ENCODE results near the gene MAGI2.

The MAGI2 gene

DNA sequence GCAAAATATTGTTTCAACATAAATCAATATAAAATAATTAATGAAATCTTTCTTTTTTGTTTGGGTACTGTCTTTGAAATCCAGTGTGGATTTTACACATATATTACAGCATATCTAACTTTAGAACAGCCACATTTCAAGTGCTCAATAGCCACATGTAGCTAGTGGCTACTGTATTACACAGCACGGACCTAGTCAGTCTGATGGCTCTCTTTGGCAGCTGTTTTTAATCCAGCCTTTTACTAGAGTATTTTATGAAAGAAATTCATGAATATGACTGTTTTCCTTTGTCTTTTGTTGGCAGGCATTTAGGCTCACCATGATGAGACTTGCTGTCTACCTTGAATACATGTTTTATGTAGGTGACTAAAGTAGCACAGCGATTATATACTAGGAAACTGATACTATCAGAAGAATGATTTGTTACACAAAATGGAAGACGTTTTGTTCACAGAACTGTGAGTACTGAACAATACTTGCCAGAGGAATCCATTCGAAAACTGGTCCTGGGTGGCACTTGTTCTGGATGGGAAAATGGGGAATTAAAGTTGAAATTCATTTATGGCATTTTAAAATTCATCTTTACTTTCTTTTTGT, 1268.2 kb downstream of the MAGI2 start:
- POLR2A ChIA-PET, result no interaction called here
- TF ChIP-seq, protein P1, sequence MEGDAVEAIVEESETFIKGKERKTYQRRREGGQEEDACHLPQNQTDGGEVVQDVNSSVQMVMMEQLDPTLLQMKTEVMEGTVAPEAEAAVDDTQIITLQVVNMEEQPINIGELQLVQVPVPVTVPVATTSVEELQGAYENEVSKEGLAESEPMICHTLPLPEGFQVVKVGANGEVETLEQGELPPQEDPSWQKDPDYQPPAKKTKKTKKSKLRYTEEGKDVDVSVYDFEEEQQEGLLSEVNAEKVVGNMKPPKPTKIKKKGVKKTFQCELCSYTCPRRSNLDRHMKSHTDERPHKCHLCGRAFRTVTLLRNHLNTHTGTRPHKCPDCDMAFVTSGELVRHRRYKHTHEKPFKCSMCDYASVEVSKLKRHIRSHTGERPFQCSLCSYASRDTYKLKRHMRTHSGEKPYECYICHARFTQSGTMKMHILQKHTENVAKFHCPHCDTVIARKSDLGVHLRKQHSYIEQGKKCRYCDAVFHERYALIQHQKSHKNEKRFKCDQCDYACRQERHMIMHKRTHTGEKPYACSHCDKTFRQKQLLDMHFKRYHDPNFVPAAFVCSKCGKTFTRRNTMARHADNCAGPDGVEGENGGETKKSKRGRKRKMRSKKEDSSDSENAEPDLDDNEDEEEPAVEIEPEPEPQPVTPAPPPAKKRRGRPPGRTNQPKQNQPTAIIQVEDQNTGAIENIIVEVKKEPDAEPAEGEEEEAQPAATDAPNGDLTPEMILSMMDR (IDR thresholded peaks at IDR 0.05; ENCODE audit: control extremely low read depth, extremely low read depth, low read depth, missing control alignments), result no peak
- CTCF ChIA-PET, result interaction anchor here (2.2 kb wide), 1 partner anchor 10 kb away, joined by 5 read pairs; no protein-coding TSS in a partner anchor
- no peak for DNase-seq (ENCODE audit: extremely low spot score)

DNA sequence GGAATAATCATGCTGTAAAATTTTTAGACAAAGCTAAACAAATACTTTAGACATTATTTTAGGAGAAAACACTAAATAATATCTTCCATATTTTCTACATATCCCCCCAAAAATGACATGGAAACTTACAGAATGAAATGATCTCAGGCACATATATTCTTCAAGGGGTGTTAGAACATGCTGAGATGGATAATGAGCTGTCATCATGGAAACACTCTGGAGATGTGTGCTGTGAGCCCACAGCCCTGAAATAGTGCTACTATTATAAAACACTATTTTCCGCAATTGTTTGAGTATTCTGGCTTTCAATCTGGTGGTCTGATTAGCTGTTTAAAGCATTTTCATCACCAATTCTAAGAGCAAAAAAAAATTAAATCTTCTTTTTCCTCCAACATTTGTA, 1269.2 kb downstream of the MAGI2 start:
- POLR2A ChIA-PET, result no interaction called here
- CTCF ChIA-PET, result interaction anchor here (0.9 to 2.2 kb wide), 3 partner anchors 8 to 15 kb away, joined by 3 to 5 read pairs (median 4); no protein-coding TSS in a partner anchor
- TF ChIP-seq, protein P1 (IDR thresholded peaks at IDR 0.05; ENCODE audit: control extremely low read depth, extremely low read depth, low read depth, missing control alignments), result no peak
- DNase-seq (ENCODE audit: extremely low spot score), result no peak

DNA sequence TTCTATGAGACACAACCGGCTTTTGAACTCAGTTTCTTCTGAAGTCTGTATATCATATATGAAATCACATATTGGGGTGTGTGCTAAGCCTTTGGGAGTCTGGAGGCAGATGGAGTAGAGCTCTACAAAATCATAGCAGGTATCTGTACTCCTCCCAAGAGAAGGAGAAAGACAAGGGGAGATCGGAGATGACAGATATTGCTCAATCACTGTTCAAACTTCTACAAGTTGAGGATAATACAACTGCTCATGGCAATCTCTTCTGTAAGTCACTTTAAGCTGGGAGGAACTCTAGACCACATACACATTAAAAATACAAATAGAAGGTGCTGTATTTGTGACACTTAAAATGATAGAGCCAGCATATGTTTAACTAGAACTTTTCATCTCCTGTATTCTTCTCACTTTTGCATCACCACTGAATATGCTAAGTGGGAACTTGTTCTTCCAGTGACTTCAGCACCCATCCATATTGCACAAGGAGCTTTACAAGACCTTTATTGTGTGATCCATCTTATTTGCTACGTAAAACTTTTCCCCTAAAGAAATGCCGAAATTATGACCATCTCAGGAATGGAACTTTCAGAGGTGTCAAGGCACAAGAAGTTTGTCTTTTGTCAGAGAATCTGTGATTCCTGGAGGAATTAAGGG, 1273.5 kb downstream of the MAGI2 start:
- POLR2A ChIA-PET, result no interaction called here
- DNase-seq (ENCODE audit: extremely low spot score), result no peak
- CTCF ChIA-PET, result interaction anchor here (0.9 to 1.3 kb wide), 2 partner anchors 8 to 12 kb away, joined by 3 read pairs; no protein-coding TSS in a partner anchor
- TF ChIP-seq, protein P1 (IDR thresholded peaks at IDR 0.05; ENCODE audit: control extremely low read depth, extremely low read depth, low read depth, missing control alignments), result no peak

DNA sequence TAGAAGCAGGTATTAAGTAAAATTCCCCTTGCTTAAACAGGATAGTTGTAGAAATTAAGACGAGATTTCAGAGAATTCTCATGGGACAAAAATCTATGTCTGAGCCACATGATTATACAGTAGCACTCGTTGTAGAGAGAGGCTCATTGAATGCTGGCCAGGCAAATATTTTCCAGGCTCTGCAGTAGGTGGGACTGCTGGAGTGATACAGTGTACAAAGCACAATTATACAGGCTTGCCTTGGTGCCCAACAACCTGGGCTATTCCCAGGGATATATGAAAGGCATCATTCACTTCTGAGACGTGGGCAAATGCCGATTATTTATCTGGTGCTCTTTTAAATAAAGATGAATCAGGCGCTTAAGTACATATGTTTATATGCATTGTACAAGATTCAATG, 1274.3 kb downstream of the MAGI2 start:
- ChIA-PET POLR2A (no interaction called here), CTCF (interaction anchor here (1.3 kb wide), 1 partner anchor 9 kb away, joined by 3 read pairs; no protein-coding TSS in a partner anchor)
- TF ChIP-seq, protein P1 (IDR thresholded peaks at IDR 0.05; ENCODE audit: control extremely low read depth, extremely low read depth, low read depth, missing control alignments), result no peak
- no peak for DNase-seq (ENCODE audit: extremely low spot score)

DNA sequence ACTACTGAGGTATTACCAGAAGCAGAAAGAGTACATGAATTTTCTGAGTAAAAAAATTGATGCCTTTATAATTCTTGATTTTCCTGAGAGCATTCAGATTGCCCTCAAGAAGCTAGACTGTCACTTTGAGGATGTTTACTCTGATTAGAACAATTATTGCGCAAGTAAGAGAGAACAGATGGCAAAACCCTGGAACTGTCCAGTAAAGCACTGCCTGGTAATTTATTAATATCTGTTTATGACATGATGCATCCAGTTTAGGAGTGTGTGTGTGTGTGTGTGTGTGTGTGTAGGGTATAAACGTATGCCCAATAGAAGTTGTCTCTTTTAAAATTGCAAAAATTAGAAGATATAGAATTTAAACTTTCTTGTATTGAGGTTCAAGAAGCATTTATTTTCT, 1275.1 kb downstream of the MAGI2 start:
- no peak for DNase-seq (ENCODE audit: extremely low spot score)
- CTCF ChIA-PET, result no interaction called here
- TF ChIP-seq, protein P1 (IDR thresholded peaks at IDR 0.05; ENCODE audit: control extremely low read depth, extremely low read depth, low read depth, missing control alignments), result no peak
- POLR2A ChIA-PET, result no interaction called here

DNA sequence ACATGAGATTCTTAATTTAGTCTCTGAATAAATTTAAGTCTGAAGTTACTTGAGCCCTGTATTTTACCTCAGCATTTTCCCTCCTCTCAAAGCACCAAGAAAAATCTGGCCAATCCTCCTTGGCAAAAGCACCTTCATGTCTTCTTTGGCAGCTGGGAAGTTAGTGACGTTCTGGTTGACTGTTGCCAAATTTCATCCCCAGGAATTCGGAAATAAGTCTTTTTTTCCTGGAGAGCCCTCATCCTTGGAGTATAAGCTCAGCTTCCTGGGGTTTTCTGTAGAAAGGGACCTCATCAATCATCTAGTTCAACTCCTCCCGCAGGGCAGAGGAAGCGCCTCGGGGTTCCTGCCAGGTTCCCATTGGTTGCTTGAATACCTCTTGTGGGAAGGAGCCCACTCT, 1277.3 kb downstream of the MAGI2 start:
- POLR2A ChIA-PET, result no interaction called here
- TF ChIP-seq, protein P1 (IDR thresholded peaks at IDR 0.05; ENCODE audit: control extremely low read depth, extremely low read depth, low read depth, missing control alignments), result no peak
- CTCF ChIA-PET, result interaction anchor here (1.9 kb wide), 1 partner anchor 16 kb away, joined by 4 read pairs; no protein-coding TSS in a partner anchor
- DNase-seq (ENCODE audit: extremely low spot score), result no peak
